ENCODE data around the gene PAX7.

- TF ChIP-seq POLR2A (IDR thresholded peaks at IDR 0.05; ENCODE audit: low read length): no peak
- no peak for TF ChIP-seq GATA1 (IDR thresholded peaks at IDR 0.05; ENCODE audit: low read depth, low read length)
Measured at GRCh38 chr1:18776777-18777176, 146.1 kb downstream of the PAX7 start.

All from erythroblast (primary cell).